ENCODE data around the gene ATP9A.
"Not testable (repeated sequence)": the region's sequence is repeated elsewhere in the genome, so short reads cannot be mapped to it uniquely, and the experiment has no call there.

ATP9A gene

DNA sequence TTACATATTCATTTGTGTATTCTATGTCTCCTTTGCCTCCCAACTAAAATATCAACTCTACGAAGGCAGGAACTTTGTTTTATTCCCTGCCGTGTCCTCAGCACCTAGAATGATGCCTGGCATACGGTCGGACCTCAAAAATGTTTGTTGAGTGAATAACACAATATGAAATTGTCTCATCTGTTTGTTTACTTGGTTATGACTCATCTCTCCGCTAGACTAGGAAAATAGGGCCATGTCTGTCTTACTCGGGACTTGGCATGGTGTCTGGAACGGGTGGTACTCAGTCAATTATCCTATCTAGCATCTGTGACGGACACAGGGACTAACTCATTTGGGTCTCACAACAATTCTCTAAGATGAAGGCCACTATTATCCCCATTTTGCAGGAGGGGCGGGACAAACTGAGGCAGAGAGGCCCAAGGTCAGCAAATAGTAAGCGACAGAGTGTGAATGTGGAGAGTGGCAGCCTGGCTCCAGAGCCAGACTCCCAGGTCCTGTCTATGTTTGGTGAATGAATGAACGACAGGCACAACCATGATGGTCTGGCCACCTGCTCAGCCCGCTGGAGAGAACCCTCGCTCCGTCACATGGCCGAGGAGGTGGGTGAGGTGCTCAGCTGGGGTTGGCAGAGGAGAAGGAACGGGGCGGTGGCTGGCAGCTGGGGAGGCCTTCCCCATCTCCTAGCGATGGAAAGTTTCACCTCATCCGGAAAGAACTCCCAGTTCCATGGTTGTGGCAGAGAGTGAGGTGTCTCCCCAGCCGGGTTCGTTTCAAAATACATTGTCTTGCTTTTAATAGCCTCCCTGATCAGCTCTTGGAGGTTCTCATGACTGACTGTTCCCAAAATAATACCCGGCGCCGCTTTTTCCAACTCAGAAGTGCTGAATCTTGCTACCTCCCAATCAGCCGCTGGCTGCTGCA, 198.1 kb downstream of the ATP9A start:
- DNase-seq: peak; percentile 30

DNA sequence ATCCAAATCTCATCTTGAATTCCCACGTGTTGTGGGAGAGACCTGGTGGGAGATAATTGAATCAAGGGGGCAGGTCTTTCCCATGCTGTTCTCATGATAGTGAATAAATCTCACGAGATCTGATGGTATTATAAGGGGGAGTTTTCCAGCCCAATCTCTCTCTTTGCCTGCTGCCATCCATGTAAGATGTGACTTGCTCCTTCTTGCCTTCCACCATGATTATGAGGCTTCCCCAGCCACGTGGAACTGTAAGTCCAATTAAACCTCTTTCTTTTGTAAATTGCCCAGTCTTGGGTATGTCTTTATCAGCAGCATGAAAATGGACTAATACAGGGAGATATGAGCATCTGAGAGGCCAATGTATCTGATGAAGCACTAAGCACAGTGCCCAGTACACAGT, 199.7 kb downstream of the ATP9A start:
- DNase-seq: not testable (repeated sequence)

DNA sequence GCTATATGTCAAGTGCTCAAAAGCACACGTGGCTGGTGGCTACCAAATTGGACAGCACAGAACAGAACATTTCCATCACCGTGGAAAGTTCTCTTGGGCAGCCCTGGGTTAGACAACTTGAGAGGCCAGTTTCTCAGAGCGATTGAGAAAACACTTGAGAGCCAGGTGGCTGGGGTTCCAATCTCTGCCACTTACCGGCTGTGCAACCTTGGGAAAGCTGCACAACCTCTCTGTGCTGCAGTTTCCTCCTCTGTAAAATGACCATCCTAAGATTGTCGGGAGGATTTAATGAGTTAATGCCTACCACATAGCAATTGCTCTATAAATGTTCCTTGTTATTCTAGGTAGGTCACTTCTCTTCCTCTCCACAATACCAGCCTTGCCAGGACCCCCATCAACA, 200.6 kb downstream of the ATP9A start:
- DNase-seq: no peak

DNA sequence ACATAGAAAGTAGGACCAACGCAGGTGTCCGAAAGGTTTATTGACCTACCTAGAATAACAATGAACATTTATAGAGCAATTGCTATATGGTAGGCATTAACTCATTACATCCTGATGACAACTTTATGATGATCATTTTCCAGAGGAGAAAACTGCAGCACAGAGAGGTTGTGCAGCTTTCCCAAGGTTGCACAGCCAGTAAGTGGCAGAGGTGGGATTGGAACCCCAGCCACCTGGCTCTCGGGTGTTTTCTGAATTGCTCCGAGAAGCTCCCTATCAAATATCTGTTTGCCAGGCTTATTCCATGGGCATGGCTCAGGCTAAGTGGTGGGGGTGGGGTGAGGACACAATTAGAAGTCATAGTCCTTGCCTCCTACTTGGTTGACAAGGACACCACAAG, 201.6 kb downstream of the ATP9A start:
- no peak for DNase-seq

DNA sequence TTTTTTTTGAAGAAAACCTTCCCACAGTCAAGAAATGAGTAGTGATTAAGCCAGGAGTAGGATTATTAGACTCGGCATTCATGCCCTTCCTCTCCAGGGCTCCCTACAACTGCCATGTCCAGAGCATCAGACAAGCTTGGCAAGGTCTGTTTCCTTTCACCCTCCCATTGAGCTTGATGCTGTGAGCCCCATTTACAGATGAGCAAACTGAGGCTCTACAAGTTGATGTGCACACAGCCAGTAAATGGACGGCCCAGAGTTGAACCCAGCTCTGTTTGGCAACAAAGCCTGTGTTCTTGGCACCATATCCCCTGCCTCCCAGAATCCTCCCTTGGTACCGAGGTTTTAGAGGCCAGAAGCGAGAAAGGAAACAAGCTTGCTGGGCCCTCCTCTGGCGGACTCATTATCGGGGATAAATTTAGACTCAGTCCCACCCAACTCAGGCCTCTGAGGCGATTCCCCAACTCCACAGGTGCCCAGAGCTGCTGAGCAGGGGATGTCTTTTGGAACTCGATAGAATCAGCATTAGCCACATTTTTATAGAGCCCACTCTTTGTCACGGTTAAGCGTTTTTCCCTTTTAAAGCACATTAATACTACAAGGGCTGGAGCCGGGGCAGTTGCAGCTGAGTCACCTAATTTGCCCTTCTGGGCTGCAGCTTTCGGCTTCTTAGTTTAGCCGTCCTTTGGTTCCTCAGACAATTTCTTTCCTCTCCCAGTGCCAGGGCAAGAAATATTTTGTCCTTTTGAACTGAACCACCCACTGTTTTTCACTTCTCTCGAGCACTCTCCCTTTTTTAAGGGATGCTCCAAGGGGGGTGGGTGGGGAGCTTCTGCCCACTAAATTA, 202.7 kb downstream of the ATP9A start:
- peak; percentile 55 for DNase-seq

DNA sequence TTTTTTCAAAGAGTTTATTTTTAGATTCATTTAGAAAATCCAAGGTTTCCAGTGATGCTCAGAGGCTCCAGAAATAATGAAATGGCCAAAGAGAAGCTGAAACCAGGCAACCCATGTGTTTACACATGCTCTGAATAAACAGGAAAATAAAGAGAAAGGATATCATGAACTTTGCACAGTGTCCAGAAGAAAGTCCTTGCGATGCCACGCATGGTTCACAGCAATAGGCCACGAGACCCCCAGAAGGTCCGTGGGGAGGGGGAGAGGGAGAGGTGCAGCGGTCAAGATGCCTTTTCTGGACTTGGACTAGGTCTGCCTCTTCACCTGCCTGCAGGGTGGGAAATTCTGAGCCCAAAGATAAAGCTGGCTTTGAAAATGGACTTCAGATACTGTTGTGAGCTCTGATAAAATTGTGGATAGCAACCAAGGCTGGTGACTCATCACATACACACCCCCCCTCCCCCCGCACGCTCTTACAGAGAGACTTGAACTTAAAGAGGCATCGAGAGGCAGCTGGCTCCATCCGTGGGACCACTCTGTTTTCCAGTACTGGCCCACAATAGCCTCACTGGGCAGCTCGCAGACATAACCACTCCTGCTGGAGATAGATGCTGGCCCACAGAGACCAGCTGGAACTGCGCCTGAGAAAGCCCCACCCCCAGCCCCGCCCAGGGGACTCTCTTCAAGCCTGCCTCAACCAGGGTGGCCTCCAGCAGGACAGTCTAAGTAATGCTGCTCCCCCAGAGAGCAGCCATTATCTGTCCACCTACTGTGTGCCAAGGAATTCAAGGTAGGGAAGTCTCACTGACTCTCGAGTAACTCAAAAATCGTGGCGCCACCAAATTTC, 204.5 kb downstream of the ATP9A start:
- DNase-seq: peak; percentile 81

DNA sequence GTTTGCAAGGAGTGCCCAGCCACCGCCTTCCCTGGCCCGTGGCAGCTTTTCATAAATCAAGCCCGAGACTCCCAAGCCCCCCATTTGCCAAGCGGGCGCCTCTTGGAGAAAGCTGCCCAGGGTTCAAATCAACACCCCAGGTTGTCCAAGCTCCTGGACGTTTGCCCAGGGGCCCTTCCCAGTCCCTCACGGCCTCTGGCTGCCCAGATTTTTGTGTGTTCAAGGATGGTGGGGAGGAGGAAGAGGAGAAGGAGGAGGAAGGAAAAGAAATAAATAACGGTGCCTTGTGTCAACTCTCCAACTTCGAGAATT, 205.1 kb downstream of the ATP9A start:
- DNase-seq: no peak

DNA sequence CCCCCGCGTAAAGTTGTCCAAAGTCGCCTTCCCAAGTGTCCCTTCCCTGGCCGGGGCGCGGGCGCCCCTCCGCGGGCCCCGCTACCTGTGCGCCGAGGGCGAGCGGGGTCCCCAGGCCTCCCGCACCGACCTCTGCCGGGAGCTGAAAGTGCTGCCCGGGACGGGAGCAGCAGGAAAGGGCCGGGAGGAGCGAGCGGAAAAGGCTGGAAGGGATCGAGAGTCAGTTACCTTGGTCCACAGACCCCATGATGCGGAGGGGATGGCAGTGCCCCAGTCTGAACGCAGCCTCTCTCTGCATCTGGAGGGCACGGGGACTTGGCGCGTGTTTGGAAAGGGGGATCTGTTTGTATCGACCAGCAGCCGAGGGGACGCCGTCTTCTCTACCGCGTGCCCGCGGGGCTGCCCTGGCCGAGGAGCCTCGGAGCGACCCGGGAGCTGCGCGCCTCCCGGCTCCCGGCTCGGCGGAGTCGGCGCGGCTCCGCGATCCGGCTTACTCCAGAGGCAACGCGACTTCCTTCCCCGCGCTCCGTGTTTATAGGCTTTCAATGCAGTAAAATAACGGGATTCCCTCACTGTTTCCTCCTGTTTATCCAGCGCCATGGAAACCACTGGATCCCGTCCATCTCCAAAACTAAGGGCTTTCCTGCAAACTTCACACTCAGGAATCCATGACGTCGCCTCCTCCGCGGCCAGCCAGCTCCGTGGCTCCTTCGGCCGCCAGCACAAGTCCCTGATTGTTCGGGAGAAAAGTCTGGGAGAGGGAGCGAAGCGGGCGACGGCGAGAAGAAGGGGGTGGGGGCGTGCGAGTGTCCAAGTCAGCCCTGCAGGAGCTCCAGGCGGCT, 205.6 kb downstream of the ATP9A start:
- peak; percentile 95 for DNase-seq

DNA sequence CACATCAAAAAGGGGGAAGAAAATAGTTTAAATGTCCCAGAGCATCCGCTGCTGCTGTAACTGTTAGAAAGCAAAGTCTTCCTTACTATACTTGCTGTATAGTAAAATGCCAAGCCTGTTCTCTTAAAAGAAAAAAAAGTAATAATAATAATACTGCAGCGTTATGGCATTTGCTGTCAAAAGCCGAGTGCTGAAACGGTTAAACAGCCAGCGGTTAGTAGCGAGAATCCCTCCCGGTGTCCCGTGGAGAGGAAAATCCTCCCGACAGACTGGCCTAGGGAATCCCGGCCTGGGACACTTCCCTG, 206.2 kb downstream of the ATP9A start:
- no peak for DNase-seq

DNA sequence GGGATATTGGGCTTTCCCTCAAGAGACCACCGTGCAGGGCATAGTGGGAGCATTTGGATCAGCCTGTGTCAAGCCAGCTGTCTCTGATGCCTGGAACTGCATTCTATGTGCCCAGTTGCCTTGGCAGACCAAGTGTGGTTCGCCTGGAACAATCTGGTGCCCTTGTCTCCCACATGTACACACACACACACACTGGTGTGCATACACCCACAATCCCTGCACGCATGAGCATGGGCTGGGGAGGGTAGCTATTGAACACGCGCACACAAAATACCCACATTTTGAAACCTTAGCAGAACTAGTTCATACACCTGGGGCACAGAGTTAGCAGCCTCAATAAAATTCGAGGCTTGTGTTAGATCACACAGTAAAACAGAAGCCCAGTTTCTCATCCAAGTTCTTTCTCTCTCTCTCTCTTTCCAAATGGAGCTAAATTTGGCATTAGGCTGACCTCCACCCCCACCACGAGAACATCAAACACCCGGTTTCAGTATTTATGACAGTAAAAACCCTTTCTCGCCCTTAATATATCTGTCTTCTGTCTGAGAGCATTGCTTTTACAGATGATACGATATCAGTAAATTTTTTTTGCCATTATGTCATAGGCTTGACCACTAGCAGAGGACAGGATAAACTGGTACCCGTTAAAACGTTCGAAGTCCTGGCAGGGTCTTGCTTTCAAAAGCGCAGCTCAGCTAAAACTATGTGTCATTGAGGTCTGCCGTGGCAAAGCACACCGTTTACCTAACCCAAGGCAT, 207.5 kb downstream of the ATP9A start:
- peak; percentile 44 for DNase-seq

- no peak for DNase-seq
Measured at GRCh38 chr20:51560042-51560441, 208.1 kb downstream of the ATP9A start.

DNA sequence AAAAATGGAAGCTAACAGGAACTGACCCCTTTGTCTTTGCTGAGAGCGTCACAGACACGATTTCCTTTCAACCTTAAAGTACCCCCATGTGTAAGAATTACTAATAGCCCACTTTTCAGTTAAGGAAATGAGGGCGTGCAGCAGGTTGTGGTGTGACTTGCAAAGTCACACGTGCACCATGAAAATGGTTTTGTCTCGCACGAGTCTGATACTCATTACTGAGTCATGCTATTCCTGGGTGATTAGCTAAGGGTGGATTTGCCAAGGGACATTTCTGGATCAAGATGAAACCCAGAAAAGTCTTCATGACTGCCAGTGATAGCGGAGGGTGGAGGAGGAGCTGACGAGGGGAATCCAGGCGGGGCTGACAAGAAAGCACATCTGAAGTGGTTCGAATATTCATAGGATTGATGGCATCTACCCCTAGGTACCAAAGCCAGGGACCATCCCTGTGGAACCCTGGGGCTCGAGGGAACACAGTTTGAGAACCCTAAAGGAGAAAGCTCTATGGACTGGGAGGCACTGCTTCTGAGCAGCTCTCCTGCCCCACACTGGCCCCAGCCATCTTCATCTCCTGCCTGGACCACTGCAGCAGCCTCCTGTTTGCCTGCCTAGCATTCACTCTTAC, 213.5 kb downstream of the ATP9A start:
- peak; percentile 87 for DNase-seq

DNA sequence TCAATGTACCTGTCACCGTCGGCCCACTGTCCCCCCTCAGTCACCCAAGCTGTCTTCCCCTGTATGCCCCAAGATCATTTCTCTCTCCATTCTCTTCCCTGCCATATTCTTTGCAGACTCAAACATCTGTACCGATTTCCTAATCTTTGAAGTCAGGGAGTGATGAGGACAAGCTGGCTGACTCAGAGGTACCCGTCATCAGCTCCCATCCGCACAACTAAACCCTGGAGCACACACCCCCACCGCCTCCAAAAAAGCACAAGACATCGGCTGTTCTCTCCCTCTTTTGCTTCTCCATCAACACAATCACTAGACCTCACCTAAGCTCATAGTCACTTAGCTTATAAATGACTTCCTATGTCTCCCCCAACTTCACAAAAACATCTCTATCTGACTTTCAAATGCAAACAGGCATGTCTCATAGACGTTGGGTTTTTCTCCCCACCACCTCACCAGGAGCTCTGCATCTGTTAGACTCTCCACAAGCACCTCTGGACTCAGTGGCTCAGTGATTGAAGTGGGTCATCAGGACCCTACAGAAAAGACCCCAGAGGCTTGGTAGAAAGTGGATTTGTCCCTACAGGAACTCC, 214.2 kb downstream of the ATP9A start:
- peak; percentile 81 for DNase-seq

DNA sequence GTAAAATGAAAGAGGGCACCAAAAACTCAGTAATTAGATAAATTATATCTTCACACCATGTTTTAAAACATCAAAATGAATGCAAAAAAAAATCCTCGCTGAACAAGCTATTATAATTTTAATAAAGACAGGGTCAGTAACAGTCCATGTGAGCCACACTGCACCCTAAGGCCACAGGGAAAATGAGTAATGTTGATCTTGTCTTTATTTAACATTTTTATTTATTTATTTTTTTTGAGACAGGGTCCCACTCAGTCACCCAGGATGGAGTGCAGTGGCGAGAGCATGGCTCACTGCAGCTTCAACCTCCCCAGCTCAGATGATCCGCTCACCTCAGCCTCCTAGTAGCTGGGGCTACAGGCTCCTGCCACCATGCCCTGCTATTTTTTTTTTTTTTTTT, 217.0 kb downstream of the ATP9A start:
- DNase-seq: no peak

DNA sequence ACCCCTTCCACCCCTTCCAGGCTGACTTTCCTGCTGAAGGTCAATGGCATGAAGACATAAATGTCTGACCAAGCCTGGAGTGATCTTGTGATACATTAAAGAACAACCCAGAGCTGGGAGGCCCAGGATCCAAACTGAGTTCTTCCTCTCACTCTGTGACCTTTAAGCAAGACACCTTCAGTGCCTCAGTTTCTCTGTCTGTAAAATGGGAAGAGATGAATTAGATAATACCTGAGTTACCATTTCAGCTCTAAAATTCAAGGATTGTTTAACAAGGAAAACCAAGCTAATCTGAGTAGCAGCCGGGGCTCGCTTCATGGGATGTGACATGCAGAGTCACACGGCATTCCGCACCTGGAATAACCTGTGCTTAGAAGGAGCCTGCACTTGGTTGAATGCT, 218.7 kb downstream of the ATP9A start:
- DNase-seq: no peak

DNA sequence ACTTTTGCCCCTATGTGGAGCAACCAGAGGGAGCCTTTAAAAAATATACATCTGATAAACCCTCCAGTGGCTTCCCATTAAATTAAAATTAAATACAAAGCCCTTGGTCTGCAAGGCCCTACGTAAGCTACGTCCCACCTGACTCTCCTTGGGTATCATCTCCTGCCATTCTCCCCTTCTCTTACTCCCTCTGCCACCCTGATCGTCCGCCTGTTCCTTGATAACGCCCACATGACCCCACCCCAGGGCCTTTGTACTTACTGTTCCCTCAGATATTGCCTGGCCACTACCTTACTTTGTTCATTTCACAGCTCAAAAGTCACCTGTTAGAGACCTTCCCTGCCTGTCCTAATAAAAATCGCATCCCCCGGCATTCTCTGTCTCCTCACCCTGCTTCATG, 220.2 kb downstream of the ATP9A start:
- DNase-seq: no peak

All from EL (cell line).